DND-41 (cell line): ENCODE measurements around the gene CHMP2B.

Experiments used
- ATAC-seq: fragments of 200-7000 bp; cut with Tn5 transposase; 3 replicates; pipeline ENCODE4 v1.9.1; 2021; ENCODE audit warnings: low read depth; ENCODE audit not compliant: insufficient read depth
- DNase-seq: peaks from one replicate; pipeline ENCODE4 v3.0.0-alpha.2; 2020
- H2AFZ ChIP-seq: 2 replicates; pipeline ENCODE4 v1.6.0; 2012; ENCODE audit warnings: low read depth, low read length
- H3K27ac ChIP-seq: 2 replicates; pipeline ENCODE4 v1.5.1; 2012; ENCODE audit warnings: low read length, inconsistent platforms
- H3K27me3 ChIP-seq: fragments of 200-600 bp; sonication (generic); 2 replicates; pipeline ENCODE4 v1.6.0; 2012; ENCODE audit warnings: low read length, mild to moderate bottlenecking, inconsistent platforms; ENCODE audit not compliant: insufficient read depth, poor library complexity
- H3K36me3 ChIP-seq: 2 replicates; pipeline ENCODE4 v1.5.1; 2012; ENCODE audit warnings: low read length, inconsistent platforms; ENCODE audit not compliant: insufficient read depth
- H3K4me1 ChIP-seq: 2 replicates; pipeline ENCODE4 v1.5.1; 2012; ENCODE audit warnings: mild to moderate bottlenecking, low read length; ENCODE audit not compliant: insufficient read depth
- H3K4me2 ChIP-seq: 2 replicates; pipeline ENCODE4 v1.6.0; 2012; ENCODE audit warnings: mild to moderate bottlenecking, moderate library complexity, low read length, inconsistent platforms; ENCODE audit not compliant: insufficient read depth
- H3K4me3 ChIP-seq, 2 experiments: fragments of 200-600 bp in 1 of 2; shearing (Covaris generic) in 1 of 2; 2 replicates each; pipeline ENCODE4 v1.5.1; 2012 to 2016; ENCODE audit warnings: inconsistent platforms in 2 of 2, low read length in 2 of 2, mild to moderate bottlenecking in 2 of 2, low read depth in 1 of 2, moderate library complexity in 1 of 2
- H3K79me2 ChIP-seq: 2 replicates; pipeline ENCODE4 v1.6.0; 2012; ENCODE audit warnings: low read length, inconsistent platforms; ENCODE audit not compliant: insufficient read depth
- H3K9ac ChIP-seq: 2 replicates; pipeline ENCODE4 v1.6.0; 2012; ENCODE audit warnings: low read depth, mild to moderate bottlenecking, inconsistent platforms, low read length, moderate library complexity
- H3K9me3 ChIP-seq: 2 replicates; pipeline ENCODE4 v1.5.1; 2012; ENCODE audit warnings: low read length, moderate library complexity, mild to moderate bottlenecking, inconsistent platforms; ENCODE audit not compliant: insufficient read depth, severe bottlenecking
- H4K20me1 ChIP-seq: 2 replicates; pipeline ENCODE4 v1.6.0; 2012; ENCODE audit warnings: low read length; ENCODE audit not compliant: insufficient read depth
- EZH2 ChIP-seq: IDR thresholded peaks from 3 replicates; pipeline ENCODE4 v1.6.1; 2012; ENCODE audit warnings: borderline replicate concordance, low read depth, mild to moderate bottlenecking, moderate library complexity, low read length, inconsistent platforms; ENCODE audit not compliant: severe bottlenecking
- TF ChIP-seq, protein P1 (sequence below): IDR thresholded peaks from 2 replicates; pipeline ENCODE4 v1.5.1; 2012; ENCODE audit warnings: borderline replicate concordance, low read length, moderate library complexity, mild to moderate bottlenecking; ENCODE audit not compliant: poor library complexity, severe bottlenecking; ENCODE audit errors: extremely low read depth

The CHMP2B gene

DNA sequence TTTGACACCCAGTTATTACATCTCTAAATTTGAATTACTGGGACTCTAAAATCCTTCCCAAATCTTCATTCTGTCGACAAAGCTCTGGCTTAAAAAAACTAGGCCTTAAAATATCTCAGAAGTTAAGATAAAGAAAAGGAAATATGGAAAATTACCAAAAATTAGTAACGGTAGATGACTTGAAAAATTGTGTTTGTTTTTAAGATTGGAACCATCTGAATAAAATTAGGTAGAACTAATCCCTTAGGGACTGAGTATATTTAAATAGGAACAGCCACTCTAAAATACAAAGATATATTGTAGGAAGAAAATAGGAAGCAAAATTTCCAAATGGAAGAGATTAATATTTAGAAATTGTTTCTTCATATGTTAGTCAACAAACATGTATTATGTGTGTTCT lies 45.1 kb upstream of the CHMP2B start:
- Histone ChIP-seq H3K36me3 (no peaks in the 10 kb centered on the region), H3K27ac (no peak overlapping the region), H3K4me2 (no peak overlapping the region), H4K20me1 (no peaks in the 10 kb centered on the region), H3K9me3 (no peaks in the 10 kb centered on the region), H3K79me2 (no peaks in the 10 kb centered on the region), H2AFZ (no peak overlapping the region), H3K4me3 (no peak overlapping the region), H3K9ac (no peak overlapping the region), H3K27me3 (no peaks in the 10 kb centered on the region), H3K4me1 (no peaks in the 10 kb centered on the region)
- TF ChIP-seq EZH2 = no peak
- TF ChIP-seq, protein P1, sequence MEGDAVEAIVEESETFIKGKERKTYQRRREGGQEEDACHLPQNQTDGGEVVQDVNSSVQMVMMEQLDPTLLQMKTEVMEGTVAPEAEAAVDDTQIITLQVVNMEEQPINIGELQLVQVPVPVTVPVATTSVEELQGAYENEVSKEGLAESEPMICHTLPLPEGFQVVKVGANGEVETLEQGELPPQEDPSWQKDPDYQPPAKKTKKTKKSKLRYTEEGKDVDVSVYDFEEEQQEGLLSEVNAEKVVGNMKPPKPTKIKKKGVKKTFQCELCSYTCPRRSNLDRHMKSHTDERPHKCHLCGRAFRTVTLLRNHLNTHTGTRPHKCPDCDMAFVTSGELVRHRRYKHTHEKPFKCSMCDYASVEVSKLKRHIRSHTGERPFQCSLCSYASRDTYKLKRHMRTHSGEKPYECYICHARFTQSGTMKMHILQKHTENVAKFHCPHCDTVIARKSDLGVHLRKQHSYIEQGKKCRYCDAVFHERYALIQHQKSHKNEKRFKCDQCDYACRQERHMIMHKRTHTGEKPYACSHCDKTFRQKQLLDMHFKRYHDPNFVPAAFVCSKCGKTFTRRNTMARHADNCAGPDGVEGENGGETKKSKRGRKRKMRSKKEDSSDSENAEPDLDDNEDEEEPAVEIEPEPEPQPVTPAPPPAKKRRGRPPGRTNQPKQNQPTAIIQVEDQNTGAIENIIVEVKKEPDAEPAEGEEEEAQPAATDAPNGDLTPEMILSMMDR = no peak
- DNase-seq (no peak), ATAC-seq (no peak)

DNA sequence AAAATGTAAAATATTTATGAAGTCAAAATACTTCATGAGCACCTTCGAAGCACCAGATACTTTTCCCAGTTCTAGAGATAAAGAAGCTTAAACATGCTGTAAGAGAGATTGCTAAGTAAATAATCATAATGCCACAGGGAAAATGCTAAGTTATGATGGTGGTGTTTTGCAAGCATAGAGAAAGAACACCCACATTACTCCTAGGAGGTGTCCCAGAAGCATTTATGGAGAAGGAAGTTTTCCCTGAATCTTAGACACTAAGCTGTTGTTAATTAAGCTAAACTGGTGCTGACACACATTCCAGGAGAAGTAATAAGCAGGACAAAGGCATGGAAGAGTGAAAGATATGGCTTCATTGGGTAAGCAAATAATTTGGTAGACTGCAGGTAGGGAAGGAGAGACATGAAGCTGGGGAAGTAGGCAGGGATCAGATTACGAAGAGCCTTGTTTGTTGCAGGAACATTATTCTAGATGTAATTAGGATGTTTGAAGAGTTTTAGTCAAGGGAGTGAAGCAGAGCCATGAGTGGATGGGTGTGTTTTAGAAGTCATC lies 40.4 kb upstream of the CHMP2B start:
- Histone ChIP-seq H3K27ac (no peak overlapping the region), H3K4me2 (no peak overlapping the region), H3K4me3 (no peak overlapping the region), H3K9ac (no peak overlapping the region), H3K9me3 (no peaks in the 10 kb centered on the region), H4K20me1 (no peaks in the 10 kb centered on the region), H3K4me1 (no peaks in the 10 kb centered on the region), H3K27me3 (no peaks in the 10 kb centered on the region), H3K79me2 (no peaks in the 10 kb centered on the region), H3K36me3 (no peaks in the 10 kb centered on the region), H2AFZ (no peak overlapping the region)
- no peak for ATAC-seq
- no peak for DNase-seq
- TF ChIP-seq, protein P1 = no peak
- TF ChIP-seq EZH2 = no peak

DNA sequence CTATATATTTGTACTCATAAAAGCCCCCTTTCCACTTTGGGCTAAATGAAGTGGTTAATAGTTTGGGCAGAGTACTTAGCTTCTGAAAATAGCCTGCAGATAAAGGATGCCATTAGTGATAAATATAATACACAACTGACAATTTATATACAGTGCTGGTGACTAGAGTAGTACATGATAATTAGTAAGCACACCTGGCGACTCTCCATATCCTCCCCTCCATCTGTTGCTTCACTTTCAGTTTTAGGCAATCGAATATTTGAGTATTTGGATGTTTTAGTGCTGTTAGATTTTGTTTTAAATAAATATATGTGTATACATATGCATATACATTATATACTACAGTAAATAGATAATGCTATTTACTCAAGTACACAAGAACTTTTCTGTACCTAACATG lies 35.9 kb upstream of the CHMP2B start:
- no peak for DNase-seq
- H4K20me1 ChIP-seq = no peaks in the 10 kb centered on the region
- H3K27me3 ChIP-seq = no peaks in the 10 kb centered on the region
- no peak overlapping the region for H3K4me3 ChIP-seq
- no peaks in the 10 kb centered on the region for H3K79me2 ChIP-seq
- ATAC-seq = no peak
- no peak overlapping the region for H3K4me2 ChIP-seq
- H2AFZ ChIP-seq = no peak overlapping the region
- no peaks in the 10 kb centered on the region for H3K4me1 ChIP-seq
- H3K36me3 ChIP-seq = no peaks in the 10 kb centered on the region
- H3K27ac ChIP-seq = no peak overlapping the region
- H3K9me3 ChIP-seq = no peaks in the 10 kb centered on the region
- no peak for TF ChIP-seq EZH2
- TF ChIP-seq, protein P1 = no peak
- no peak overlapping the region for H3K9ac ChIP-seq

DNA sequence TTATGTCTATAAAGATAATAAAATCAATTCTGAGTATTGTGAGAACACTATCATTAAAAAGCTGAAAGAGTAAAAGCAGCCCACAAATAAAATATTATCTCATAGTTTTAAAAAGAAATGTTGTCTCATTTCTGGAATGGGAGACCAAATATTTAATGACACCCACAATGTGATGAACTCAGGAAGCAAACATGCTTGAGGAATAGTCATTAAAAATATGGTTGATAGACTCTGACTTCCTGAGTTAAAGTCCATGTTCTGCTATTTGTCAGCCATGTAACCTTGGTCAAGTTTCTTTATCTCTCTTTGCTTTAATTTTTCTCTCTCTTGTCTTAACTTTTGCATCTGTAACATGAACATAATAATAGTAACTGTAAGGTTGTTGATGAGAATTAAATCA lies 35.5 kb upstream of the CHMP2B start:
- no peak for DNase-seq
- H3K36me3 ChIP-seq = no peaks in the 10 kb centered on the region
- no peaks in the 10 kb centered on the region for H3K4me1 ChIP-seq
- H3K4me3 ChIP-seq = no peak overlapping the region
- no peak for ATAC-seq
- H3K27me3 ChIP-seq = no peaks in the 10 kb centered on the region
- TF ChIP-seq, protein P1 = no peak
- TF ChIP-seq EZH2 = no peak
- no peaks in the 10 kb centered on the region for H4K20me1 ChIP-seq
- H3K27ac ChIP-seq = no peak overlapping the region
- H3K79me2 ChIP-seq = no peaks in the 10 kb centered on the region
- no peak overlapping the region for H3K4me2 ChIP-seq
- no peak overlapping the region for H3K9ac ChIP-seq
- no peaks in the 10 kb centered on the region for H3K9me3 ChIP-seq
- H2AFZ ChIP-seq = no peak overlapping the region
